Right ventricle myocardium superior (tissue), 1 donor: ENCODE measurements around the gene PRKD2. TPM values are rescaled to one million over a fixed set of nuclear protein-coding genes. Genes with fewer than 3 reads are reported as not detected.

Experiments used
- ATAC-seq: fragments of 200-7000 bp; cut with Tn5 transposase; one replicate; pipeline ENCODE4 v1.9.1; 2020; ENCODE audit warnings: mild to moderate bottlenecking; ENCODE audit not compliant: poor library complexity
- DNase-seq: peaks from one replicate; pipeline ENCODE4 v3.0.0-alpha.2; 2020
- intact Hi-C: fragments of 100-400 bp; cut with DNase I; formaldehyde crosslinking; loops from one replicate; pipeline ENCODE4 v1.11.2; 2022
- total RNA-seq: library from RNA; stranded (reverse); fragmentation: NEBNext Ultra II Directional; extraction: Animal tissue kit (Norgen Biotek cat#: 25700); gene quantifications from one replicate; pipeline ENCODE4 v1.2.1, GENCODE V29; 2021
- donor health status: DM: no; HTN: yes; CAD: no; lungs with severe emphysema.

PRKD2 gene
- total RNA-seq, 1 donor from 2014 or later, result 10.1 TPM

GRCh38 chr19:46692918-46693722, 23.8 kb downstream of the PRKD2 start:
- DNase-seq (no peak), ATAC-seq (no peak)
- intact Hi-C loops, result no loop called here

- intact Hi-C loops, result no loop called here
- DNase-seq (no peak), ATAC-seq (no peak)
These were observed 25.0 kb downstream of the PRKD2 start for GRCh38 chr19:46691948-46692347.

- ATAC-seq, result no peak
- intact Hi-C loops, result no loop called here
These were observed 25.8 kb downstream of the PRKD2 start for GRCh38 chr19:46691104-46691503.

GRCh38 chr19:46689358-46689757, 27.6 kb downstream of the PRKD2 start:
- no peak for ATAC-seq

More at GRCh38 chr19:46691104-46691503, 25.8 kb downstream of the PRKD2 start:
- no peak for DNase-seq

GRCh38 chr19:46687438-46688145, 29.3 kb downstream of the PRKD2 start:
- intact Hi-C loops, result no loop called here

More at GRCh38 chr19:46689358-46689757, 27.6 kb downstream of the PRKD2 start:
- DNase-seq, result no peak
- intact Hi-C loops, result no loop called here

GRCh38 chr19:46685189-46685588, 31.7 kb downstream of the PRKD2 start:
- DNase-seq, result no peak
- intact Hi-C loops, result no loop called here
- no peak for ATAC-seq

More at GRCh38 chr19:46687438-46688145, 29.3 kb downstream of the PRKD2 start:
- ATAC-seq, result no peak
- DNase-seq, result no peak

- no peak for DNase-seq
- intact Hi-C loops, result no loop called here
- no peak for ATAC-seq
These were observed 38.7 kb downstream of the PRKD2 start for GRCh38 chr19:46678110-46678732.

GRCh38 chr19:46674416-46675178, 42.3 kb downstream of the PRKD2 start:
- ATAC-seq, result no peak
- no peak for DNase-seq
- intact Hi-C loops, result no loop called here

- DNase-seq, result no peak
- intact Hi-C loops, result no loop called here
- ATAC-seq, result no peak
These were observed 46.1 kb downstream of the PRKD2 start for GRCh38 chr19:46670813-46671212.

GRCh38 chr19:46668662-46669061, 48.3 kb downstream of the PRKD2 start:
- intact Hi-C loops, result loop anchor here (10.0 kb wide), 1 partner anchor 134 kb away; no protein-coding TSS in a partner anchor
- ATAC-seq (no peak), DNase-seq (no peak)

GRCh38 chr19:46665072-46665471, 51.8 kb downstream of the PRKD2 start:
- DNase-seq (no peak), ATAC-seq (no peak)
- intact Hi-C loops, result loop anchor here (10.0 kb wide), 1 partner anchor 130 kb away; no protein-coding TSS in a partner anchor

GRCh38 chr19:46661735-46662592, 55.0 kb downstream of the PRKD2 start:
- ATAC-seq, result peak; percentile 82
- intact Hi-C loops, result loop anchor here (2.0 to 10.0 kb wide), 2 partner anchors 47 to 127 kb away; no protein-coding TSS in a partner anchor
- peak; percentile 87 for DNase-seq

- intact Hi-C loops, result loop anchor here (2.0 to 10.0 kb wide), 2 partner anchors 46 to 126 kb away; no protein-coding TSS in a partner anchor
- peak; percentile 100 for DNase-seq
- peak; percentile 96 for ATAC-seq
These were observed 55.7 kb downstream of the PRKD2 start, which contains the start of gene DACT3 for GRCh38 chr19:46661020-46661731. DACT3 (minus strand) TSS chr19:46661182; CDS start chr19:46661064, 118 bp downstream.

GRCh38 chr19:46660551-46661019, 56.3 kb downstream of the PRKD2 start:
- intact Hi-C loops, result loop anchor here (2.0 to 10.0 kb wide), 2 partner anchors 46 to 126 kb away; no protein-coding TSS in a partner anchor
- no peak for ATAC-seq
- DNase-seq, result no peak

GRCh38 chr19:46660008-46660517, 56.9 kb downstream of the PRKD2 start:
- DNase-seq (no peak), ATAC-seq (no peak)
- intact Hi-C loops, result loop anchor here (2.0 to 10.0 kb wide), 2 partner anchors 45 to 125 kb away; no protein-coding TSS in a partner anchor
